Common myeloid progenitor, CD34-positive (primary cell): Measurements from ENCODE around the gene PCP4. TPM values are rescaled to one million over a fixed set of nuclear protein-coding genes. Genes with fewer than 3 reads are reported as not detected.

ENCODE experiments used
- CTCF ChIA-PET: fragments of 350-600 bp; sonication (Branson Sonifier 250); formaldehyde crosslinking; loops from one replicate; lab custom pipeline; 2021; ENCODE audit warnings: antibody characterized with exemption; lab: Charles Lee
- POLR2A ChIA-PET: fragments of 350-600 bp; sonication (Branson Sonifier 250); formaldehyde crosslinking; loops from one replicate; lab custom pipeline; 2021; ENCODE audit warnings: antibody characterized with exemption; lab: Charles Lee
- DNase-seq, 3 donors: peaks; one replicate each; pipeline versions ENCODE4 v3.0.0 to v3.0.0-alpha.2; 2013
- H3K27ac ChIP-seq, 2 experiments: 1 replicate in 1 of 2; 2 replicates in 1 of 2; pipeline ENCODE4 v1.7.0; 2013; ENCODE audit warnings: inconsistent platforms in 2 of 2, low read length in 2 of 2, mild to moderate bottlenecking in 2 of 2, low read depth in 1 of 2, moderate library complexity in 1 of 2; ENCODE audit not compliant: severe bottlenecking in 2 of 2, insufficient read depth in 1 of 2, poor library complexity in 1 of 2
- H3K27me3 ChIP-seq, 5 experiments: replicated peaks in 2 of 5; 1 replicate in 3 of 5; 2 replicates in 2 of 5; pipeline versions ENCODE4 v1.6.1 to v1.7.0; 2013; ENCODE audit warnings: low read length in 4 of 5, mild to moderate bottlenecking in 2 of 5, moderate library complexity in 2 of 5, inconsistent platforms in 1 of 5; ENCODE audit not compliant: insufficient read depth in 5 of 5, control insufficient read depth in 4 of 5
- H3K36me3 ChIP-seq, 4 experiments: 1 replicate in 2 of 4; 2 replicates in 2 of 4; pipeline versions ENCODE4 v1.6.1 to v1.7.0; 2013; ENCODE audit warnings: low read length in 3 of 4, control low read depth in 1 of 4, mild to moderate bottlenecking in 1 of 4; ENCODE audit not compliant: control insufficient read depth in 4 of 4, insufficient read depth in 4 of 4
- H3K4me1 ChIP-seq, 4 experiments: 1 replicate in 3 of 4; 2 replicates in 1 of 4; pipeline versions ENCODE4 v1.6.1 to v1.7.1; 2013; ENCODE audit warnings: low read length in 3 of 4, mild to moderate bottlenecking in 3 of 4, control low read depth in 1 of 4, inconsistent platforms in 1 of 4, moderate library complexity in 1 of 4; ENCODE audit not compliant: control insufficient read depth in 4 of 4, insufficient read depth in 4 of 4; ENCODE audit errors: control extremely low read depth in 1 of 4
- H3K4me3 ChIP-seq, 7 experiments: 1 replicate in 4 of 7; 2 replicates in 3 of 7; pipeline versions ENCODE4 v1.5.1 to v1.7.0; 2013; ENCODE audit warnings: mild to moderate bottlenecking in 7 of 7, low read length in 6 of 7, moderate library complexity in 6 of 7, inconsistent platforms in 2 of 7, low read depth in 2 of 7, control low read depth in 1 of 7; ENCODE audit not compliant: insufficient read depth in 4 of 7, control insufficient read depth in 1 of 7; ENCODE audit errors: extremely low read depth in 1 of 7
- H3K9me3 ChIP-seq, 5 experiments: 1 replicate in 4 of 5; 2 replicates in 1 of 5; pipeline versions ENCODE4 v1.6.1 to v1.7.1; 2013; ENCODE audit warnings: low read length in 4 of 5, mild to moderate bottlenecking in 2 of 5, inconsistent platforms in 1 of 5, low read depth in 1 of 5, moderate library complexity in 1 of 5; ENCODE audit not compliant: control insufficient read depth in 4 of 5, insufficient read depth in 2 of 5; ENCODE audit errors: control extremely low read depth in 1 of 5
- WGBS: methylation state at CpG from one replicate; pipeline ENCODE4 v1.1.5; 2013; ENCODE audit not compliant: insufficient coverage; 5-methylcytosine and 5-hydroxymethylcytosine counted together
- polyA plus RNA-seq: library from polyadenylated mRNA; unstranded; fragments of 120-200 nt; gene quantifications from one replicate; pipeline ENCODE4 v1.2.1, GENCODE V29; 2013

The PCP4 gene
- not detected for polyA plus RNA-seq

GRCh38 chr21:39867198-39867650 lies at the start of gene PCP4:
TSS of gene PCP4 (plus strand) at chr21:39867438. CDS start at chr21:39867502, 64 bp downstream.
- DNase-seq = peak; percentile 22 to 45 (median 26)
- no peaks in the 10 kb centered on the region for H3K36me3 ChIP-seq
- no peak within 1 kb of the TSS for H3K4me3 ChIP-seq
- ChIA-PET CTCF (interaction anchor here (0.8 to 2.3 kb wide), 4 partner anchors 9 to 258 kb away, joined by 3 to 17 read pairs (median 5); no protein-coding TSS in a partner anchor), POLR2A (no interaction called here)
- 6% methylated on average over 14 of the region's 14 CpGs for WGBS
- no peaks in the 10 kb centered on the region for H3K4me1 ChIP-seq
- no peaks in the 10 kb centered on the region for H3K9me3 ChIP-seq
- H3K27ac ChIP-seq = no peak within 1 kb of the TSS
- H3K27me3 ChIP-seq = peaks cover 2 to 30% (median 9%) of the 10 kb centered on the region in 5 experiments

GRCh38 chr21:39818557-39818956 lies 48.7 kb upstream of the PCP4 start:
- Histone ChIP-seq H3K36me3 (no peaks in the 10 kb centered on the region), H3K4me3 (no peak overlapping the region), H3K27ac (no peak overlapping the region), H3K4me1 (no peaks in the 10 kb centered on the region), H3K27me3 (peaks cover 0 to 2% (median 0%) of the 10 kb centered on the region in 5 experiments), H3K9me3 (no peaks in the 10 kb centered on the region)
- ChIA-PET CTCF (no interaction called here), POLR2A (no interaction called here)
- no peak for DNase-seq
- WGBS = 82% methylated on average over 1 of the region's 2 CpGs

GRCh38 chr21:39822042-39822441 lies 45.2 kb upstream of the PCP4 start:
- no peak overlapping the region for H3K4me3 ChIP-seq
- H3K27me3 ChIP-seq = no peaks in the 10 kb centered on the region
- H3K4me1 ChIP-seq = no peaks in the 10 kb centered on the region
- no peak overlapping the region for H3K27ac ChIP-seq
- CTCF ChIA-PET = no interaction called here
- H3K9me3 ChIP-seq = peaks cover 0 to 2% (median 0%) of the 10 kb centered on the region in 5 experiments
- POLR2A ChIA-PET = no interaction called here
- 100% methylated on average over 1 of the region's 3 CpGs for WGBS
- no peaks in the 10 kb centered on the region for H3K36me3 ChIP-seq
- DNase-seq = no peak

- no peaks in the 10 kb centered on the region for H3K36me3 ChIP-seq
- H3K4me1 ChIP-seq = no peaks in the 10 kb centered on the region
- H3K9me3 ChIP-seq = peaks cover 0 to 2% (median 0%) of the 10 kb centered on the region in 5 experiments
- ChIA-PET POLR2A (no interaction called here), CTCF (no interaction called here)
- no peak overlapping the region for H3K27ac ChIP-seq
- WGBS = 60% methylated on average over 1 of the region's 1 CpG
- no peak overlapping the region for H3K4me3 ChIP-seq
- no peaks in the 10 kb centered on the region for H3K27me3 ChIP-seq
- no peak for DNase-seq
Measured at GRCh38 chr21:39825250-39825649, 42.0 kb upstream of the PCP4 start.

- no peaks in the 10 kb centered on the region for H3K4me1 ChIP-seq
- H3K36me3 ChIP-seq = no peaks in the 10 kb centered on the region
- H3K9me3 ChIP-seq = no peaks in the 10 kb centered on the region
- no peak overlapping the region for H3K27ac ChIP-seq
- H3K27me3 ChIP-seq = peaks cover 0 to 7% (median 0%) of the 10 kb centered on the region in 5 experiments
- CTCF ChIA-PET = no interaction called here
- no peak overlapping the region for H3K4me3 ChIP-seq
- DNase-seq = no peak
- POLR2A ChIA-PET = interaction anchor here (0.5 kb wide), 1 partner anchor 438 kb away, joined by 4 read pairs; no protein-coding TSS in a partner anchor
- WGBS = no CpG with 5 or more reads among the region's 4 CpGs
Measured at GRCh38 chr21:39834543-39834942, 32.7 kb upstream of the PCP4 start.

- Histone ChIP-seq H3K4me3 (no peak overlapping the region), H3K27me3 (peaks cover 0 to 12% (median 0%) of the 10 kb centered on the region in 5 experiments), H3K27ac (no peak overlapping the region), H3K36me3 (no peaks in the 10 kb centered on the region), H3K9me3 (no peaks in the 10 kb centered on the region), H3K4me1 (no peaks in the 10 kb centered on the region)
- 83% methylated on average over 2 of the region's 4 CpGs for WGBS
- ChIA-PET POLR2A (no interaction called here), CTCF (no interaction called here)
- DNase-seq = no peak
Measured at GRCh38 chr21:39837861-39838359, 29.3 kb upstream of the PCP4 start.

GRCh38 chr21:39840373-39841097 lies 26.7 kb upstream of the PCP4 start:
- no peaks in the 10 kb centered on the region for H3K9me3 ChIP-seq
- peaks cover 0 to 12% (median 0%) of the 10 kb centered on the region in 5 experiments for H3K27me3 ChIP-seq
- no peak overlapping the region for H3K4me3 ChIP-seq
- DNase-seq = no peak
- no peaks in the 10 kb centered on the region for H3K4me1 ChIP-seq
- ChIA-PET POLR2A (no interaction called here), CTCF (no interaction called here)
- no peak overlapping the region for H3K27ac ChIP-seq
- H3K36me3 ChIP-seq = no peaks in the 10 kb centered on the region
- 77% methylated on average over 20 of the region's 22 CpGs for WGBS
